K562 (cell line): Measurements from ENCODE around the gene VPS45. TPM values are rescaled to one million over a fixed set of nuclear protein-coding genes. Genes with fewer than 3 reads are reported as not detected.

Experiments used
- ARID4B ChIP-seq: sonication (generic); formaldehyde crosslinking; IDR thresholded peaks from 2 replicates; pipeline ENCODE4 v1.8.0; 2022; ENCODE audit warnings: mild to moderate bottlenecking, missing genetic modification reagents
- ARNT ChIP-seq, 2 experiments: fragments of 450-650 bp; IDR thresholded peaks; 2 replicates each; pipeline ENCODE4 v1.6.1; 2016; ENCODE audit warnings: mild to moderate bottlenecking in 1 of 2
- BDP1 ChIP-seq: IDR thresholded peaks from 3 replicates; pipeline ENCODE4 v1.6.1; 2011; ENCODE audit not compliant: insufficient read length, insufficient read depth
- ELK3 ChIP-seq: fragments of 450-650 bp; formaldehyde crosslinking; IDR thresholded peaks from 2 replicates; pipeline ENCODE4 v1.4.0; 2020; ENCODE audit warnings: mild to moderate bottlenecking
- EWSR1 ChIP-seq: fragments of 450-650 bp; IDR thresholded peaks from 2 replicates; pipeline ENCODE4 v1.6.1; 2018; ENCODE audit warnings: borderline replicate concordance, mild to moderate bottlenecking, low read depth, moderate library complexity; ENCODE audit not compliant: partially characterized antibody
- KAT2B ChIP-seq: IDR thresholded peaks from one replicate; pipeline ENCODE4 v1.6.1; 2012; ENCODE audit warnings: low read depth, mild to moderate bottlenecking, control low read depth, inconsistent platforms, low read length, moderate library complexity
- ZBTB40 ChIP-seq, 2 experiments: fragments of 450-650 bp in 1 of 2; sonication (generic) in 1 of 2; formaldehyde crosslinking in 1 of 2; IDR thresholded peaks; 2 replicates each; pipeline versions ENCODE4 v1.7.1 to v1.9.0; 2016 to 2022; ENCODE audit warnings: inconsistent platforms in 1 of 2, mild to moderate bottlenecking in 1 of 2, missing genetic modification reagents in 1 of 2
- polyA plus RNA-seq, 8 experiments: library from polyadenylated mRNA; depleted of rRNA in 4 of 8; stranded (reverse) in 5 of 8; unstranded in 3 of 8; fragments of >200 nt; fragmentation: Nextera tagmentation in 2 of 8; fragmentation: Illumina TruSeq in 1 of 8; extraction: Ambion mirVana in 2 of 8; extraction: Trizol in 1 of 8; gene quantifications; 2 replicates each; pipeline versions ENCODE4 v1.2.1 to v1.2.3, GENCODE V29; 2011 to 2014; ENCODE audit warnings: inconsistent platforms in 1 of 8, missing spikeins in 1 of 8
- total RNA-seq, 7 experiments: library from RNA; depleted of rRNA in 6 of 7; stranded (reverse); fragments of >200 nt in 6 of 7; fragmentation: Illumina TruSeq in 2 of 7; extraction: Trizol in 2 of 7; gene quantifications; 2 replicates each; pipeline versions ENCODE4 v1.2.1 to v1.2.3, GENCODE V29; 2011 to 2021; ENCODE audit warnings: low replicate concordance in 1 of 7

VPS45 gene
- total and polyA plus RNA-seq, 9 of the 15 experiments (the other 6 are each of a cell fraction or from before 2014, with no cell fraction given): 17.9 to 48.2 (median 34.4) TPM

- TF ChIP-seq KAT2B (no peak), BDP1 (no peak), ARID4B (CRISPR knock-in tag) (no peak), ELK3 (CRISPR knock-in tag) (no peak), ZBTB40 (IDR thresholded peaks at IDR 0.05) (no peak), ZBTB40 (CRISPR knock-in tag; IDR thresholded peaks at IDR 0.05) (no peak), EWSR1 (no peak), ARNT (IDR thresholded peaks at IDR 0.05) (no peak)
Measured at GRCh38 chr1:150168960-150169601, 101.5 kb downstream of the VPS45 start (continued).
